Stimulated activated CD4-positive, alpha-beta T cell treated with anti-CD3 and anti-CD28 coated beads, Interleukin-12 subunit alpha, Interleukin-12 subunit beta, amount 100 ng/mL, for 4 hours (primary cell): ENCODE results near the gene MYOM3.
"Not testable (repeated sequence)": the region's sequence is repeated elsewhere in the genome, so short reads cannot be mapped to it uniquely, and the experiment has no call there.

ENCODE experiments used
- DNase-seq: peaks from one replicate; pipeline ENCODE4 v3.0.0-alpha.2; 2020

Gene MYOM3

GRCh38 chr1:24069817-24070216, 42.1 kb downstream of the MYOM3 start:
- DNase-seq = no peak

GRCh38 chr1:24067978-24068377, 44.0 kb downstream of the MYOM3 start:
- no peak for DNase-seq

- DNase-seq = no peak
These were observed 46.6 kb downstream of the MYOM3 start for GRCh38 chr1:24065304-24065703.

GRCh38 chr1:24062221-24062620, 49.7 kb downstream of the MYOM3 start:
- DNase-seq = no peak

- DNase-seq = no peak
These were observed 51.5 kb downstream of the MYOM3 start for GRCh38 chr1:24060482-24060881.

- no peak for DNase-seq
These were observed 53.1 kb downstream of the MYOM3 start for GRCh38 chr1:24058671-24059455.

GRCh38 chr1:24057171-24057570, 54.8 kb downstream of the MYOM3 start:
- no peak for DNase-seq

- no peak for DNase-seq
These were observed 56.3 kb downstream of the MYOM3 start for GRCh38 chr1:24055681-24056080.

- DNase-seq = no peak
These were observed 59.7 kb downstream of the MYOM3 start for GRCh38 chr1:24052220-24052619.

- DNase-seq = no peak
These were observed 60.6 kb downstream of the MYOM3 start for GRCh38 chr1:24051206-24051945.

- no peak for DNase-seq
These were observed 62.2 kb downstream of the MYOM3 start for GRCh38 chr1:24049733-24050132.

GRCh38 chr1:24048894-24049293, 63.0 kb downstream of the MYOM3 start:
- DNase-seq = not testable (repeated sequence)

- no peak for DNase-seq
These were observed 63.6 kb downstream of the MYOM3 start for GRCh38 chr1:24048205-24048869.

GRCh38 chr1:24047110-24047477, 64.8 kb downstream of the MYOM3 start:
- DNase-seq = no peak

GRCh38 chr1:24045771-24046170, 66.2 kb downstream of the MYOM3 start:
- DNase-seq = no peak

- not testable (repeated sequence) for DNase-seq
These were observed 67.3 kb downstream of the MYOM3 start for GRCh38 chr1:24044672-24045071.

- no peak for DNase-seq
These were observed 68.4 kb downstream of the MYOM3 start for GRCh38 chr1:24043345-24044032.

- no peak for DNase-seq
These were observed 69.6 kb downstream of the MYOM3 start for GRCh38 chr1:24042315-24042714.

GRCh38 chr1:24036088-24036487, 75.8 kb downstream of the MYOM3 start:
- no peak for DNase-seq

GRCh38 chr1:24032981-24033380, 79.0 kb downstream of the MYOM3 start:
- DNase-seq = no peak

- DNase-seq = not testable (repeated sequence)
These were observed 80.9 kb downstream of the MYOM3 start for GRCh38 chr1:24030976-24031516.

- DNase-seq = no peak
These were observed 84.0 kb downstream of the MYOM3 start for GRCh38 chr1:24027838-24028468.
